ENCODE data around the gene DYNC2H1. TPM values are rescaled to one million over a fixed set of nuclear protein-coding genes. Genes with fewer than 3 reads are reported as not detected.

The DYNC2H1 gene
- total and polyA plus RNA-seq, 2 donors (not counting 1 experiment from before 2014, with no cell fraction given): 20.1 to 65.9 TPM

DNA sequence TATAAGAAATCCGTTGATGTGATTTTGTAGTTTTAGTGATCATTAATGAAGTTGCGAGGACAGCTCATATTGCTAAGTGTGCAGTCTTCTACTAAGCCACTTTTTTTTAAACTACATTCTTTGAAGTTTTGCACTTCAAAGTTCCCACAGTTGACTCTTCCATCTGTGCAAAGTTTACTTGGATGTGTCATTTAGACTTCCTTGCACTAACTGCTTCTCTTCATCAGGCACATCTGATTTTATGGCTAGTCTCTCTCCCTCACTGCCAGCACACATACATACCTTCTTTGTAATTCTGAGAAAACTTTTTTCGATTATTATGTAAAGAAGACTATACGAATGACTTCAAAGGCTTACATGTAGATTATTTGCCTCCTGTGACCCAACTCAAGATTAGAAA, 250.0 kb downstream of the DYNC2H1 start:
- H3K4me2 ChIP-seq (ENCODE audit: extremely low read depth, insufficient read depth, low read length): no peak overlapping the region
- DNase-seq (ENCODE audit: low read depth in 2 of 2): peak in 1 of 2 donors; percentile 66
- H3K27me3 ChIP-seq (ENCODE audit: control insufficient read depth, insufficient read depth, low read length): no peaks in the 10 kb centered on the region
- no peaks in the 10 kb centered on the region for H3K36me3 ChIP-seq (ENCODE audit: control insufficient read depth, insufficient read depth, low read length)
- no peak overlapping the region for H3K9ac ChIP-seq (ENCODE audit: insufficient read depth, low read length)
- H3K4me3 ChIP-seq (replicated peaks in 1 of 4; ENCODE audit: control extremely low read depth in 1 of 4, insufficient read depth in 1 of 4, low read depth in 3 of 4, low read length in 4 of 4): no peak overlapping the region
- no peaks in the 10 kb centered on the region for H3K9me3 ChIP-seq (ENCODE audit: control insufficient read depth, insufficient read depth, low read depth, low read length)
- no peak for TF ChIP-seq EZH2 (IDR thresholded peaks at IDR 0.05; ENCODE audit: low read length, missing control alignments)
- TF ChIP-seq, protein P1, sequence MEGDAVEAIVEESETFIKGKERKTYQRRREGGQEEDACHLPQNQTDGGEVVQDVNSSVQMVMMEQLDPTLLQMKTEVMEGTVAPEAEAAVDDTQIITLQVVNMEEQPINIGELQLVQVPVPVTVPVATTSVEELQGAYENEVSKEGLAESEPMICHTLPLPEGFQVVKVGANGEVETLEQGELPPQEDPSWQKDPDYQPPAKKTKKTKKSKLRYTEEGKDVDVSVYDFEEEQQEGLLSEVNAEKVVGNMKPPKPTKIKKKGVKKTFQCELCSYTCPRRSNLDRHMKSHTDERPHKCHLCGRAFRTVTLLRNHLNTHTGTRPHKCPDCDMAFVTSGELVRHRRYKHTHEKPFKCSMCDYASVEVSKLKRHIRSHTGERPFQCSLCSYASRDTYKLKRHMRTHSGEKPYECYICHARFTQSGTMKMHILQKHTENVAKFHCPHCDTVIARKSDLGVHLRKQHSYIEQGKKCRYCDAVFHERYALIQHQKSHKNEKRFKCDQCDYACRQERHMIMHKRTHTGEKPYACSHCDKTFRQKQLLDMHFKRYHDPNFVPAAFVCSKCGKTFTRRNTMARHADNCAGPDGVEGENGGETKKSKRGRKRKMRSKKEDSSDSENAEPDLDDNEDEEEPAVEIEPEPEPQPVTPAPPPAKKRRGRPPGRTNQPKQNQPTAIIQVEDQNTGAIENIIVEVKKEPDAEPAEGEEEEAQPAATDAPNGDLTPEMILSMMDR (conservative IDR thresholded peaks at IDR 0.05 in 1 of 2, IDR thresholded peaks at IDR 0.05 in 1 of 2; ENCODE audit: low read depth in 1 of 2, low read length in 2 of 2): no peak
- H4K20me1 ChIP-seq (ENCODE audit: control insufficient read depth, extremely low read depth, insufficient read depth, low read length): no peaks in the 10 kb centered on the region
- H2AFZ ChIP-seq (ENCODE audit: low read length): no peak overlapping the region
- no peak overlapping the region for H3K27ac ChIP-seq (ENCODE audit: insufficient read depth, low read length)
- H3K4me1 ChIP-seq (ENCODE audit: control insufficient read depth, extremely low read depth, insufficient read depth, low read length): no peaks in the 10 kb centered on the region
- H3K79me2 ChIP-seq (ENCODE audit: control insufficient read depth, insufficient read depth, low read length): no peaks in the 10 kb centered on the region

DNA sequence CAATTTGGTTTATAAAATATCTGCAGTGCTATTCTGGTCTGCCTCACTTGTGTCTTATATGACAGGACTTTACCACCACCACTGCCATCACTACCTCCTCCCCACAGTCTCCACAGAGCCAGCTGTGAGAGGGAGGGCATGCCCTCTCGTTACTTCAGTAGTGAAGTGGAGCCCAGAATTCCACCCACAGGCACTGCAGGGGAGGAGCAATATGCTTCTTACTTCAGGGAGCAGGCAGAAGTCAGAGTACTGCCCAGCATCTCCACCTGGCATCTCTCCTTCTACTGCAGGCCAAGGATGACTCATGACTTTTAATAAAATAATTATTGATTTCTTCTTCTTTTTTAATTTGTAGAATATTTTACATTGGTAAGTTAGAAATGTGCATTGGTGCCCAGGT, 255.5 kb downstream of the DYNC2H1 start:
- H3K79me2 ChIP-seq (ENCODE audit: control insufficient read depth, insufficient read depth, low read length): no peaks in the 10 kb centered on the region
- H3K4me3 ChIP-seq (replicated peaks in 1 of 4; ENCODE audit: control extremely low read depth in 1 of 4, insufficient read depth in 1 of 4, low read depth in 3 of 4, low read length in 4 of 4): no peak overlapping the region
- H3K27ac ChIP-seq (ENCODE audit: insufficient read depth, low read length): no peak overlapping the region
- H4K20me1 ChIP-seq (ENCODE audit: control insufficient read depth, extremely low read depth, insufficient read depth, low read length): no peaks in the 10 kb centered on the region
- no peaks in the 10 kb centered on the region for H3K4me1 ChIP-seq (ENCODE audit: control insufficient read depth, extremely low read depth, insufficient read depth, low read length)
- H2AFZ ChIP-seq (ENCODE audit: low read length): no peak overlapping the region
- no peaks in the 10 kb centered on the region for H3K9me3 ChIP-seq (ENCODE audit: control insufficient read depth, insufficient read depth, low read depth, low read length)
- H3K9ac ChIP-seq (ENCODE audit: insufficient read depth, low read length): no peak overlapping the region
- peak in 1 of 2 donors; percentile 34 for DNase-seq (ENCODE audit: low read depth in 2 of 2)
- H3K27me3 ChIP-seq (ENCODE audit: control insufficient read depth, insufficient read depth, low read length): no peaks in the 10 kb centered on the region
- no peak overlapping the region for H3K4me2 ChIP-seq (ENCODE audit: extremely low read depth, insufficient read depth, low read length)
- TF ChIP-seq, protein P1 (conservative IDR thresholded peaks at IDR 0.05 in 1 of 2, IDR thresholded peaks at IDR 0.05 in 1 of 2; ENCODE audit: low read depth in 1 of 2, low read length in 2 of 2): no peak
- H3K36me3 ChIP-seq (ENCODE audit: control insufficient read depth, insufficient read depth, low read length): no peaks in the 10 kb centered on the region

DNA sequence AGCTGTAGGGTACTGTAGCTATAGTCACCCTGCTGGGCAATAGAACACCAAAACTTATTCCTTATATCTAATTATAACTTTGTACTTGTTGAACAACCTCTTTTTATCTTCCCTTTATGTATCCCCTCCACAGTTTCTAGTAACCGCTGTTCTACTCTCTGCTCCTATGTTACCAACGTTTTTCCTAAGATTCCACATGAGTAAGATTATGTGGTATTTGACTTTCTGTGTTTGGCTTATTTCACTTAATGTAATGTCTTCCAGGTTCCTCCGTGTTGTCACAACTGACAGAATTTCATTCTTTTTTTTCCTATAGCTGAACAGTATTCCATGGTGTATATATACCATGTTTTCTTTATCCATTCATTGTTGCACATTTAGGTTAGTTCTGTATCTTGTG, 258.4 kb downstream of the DYNC2H1 start:
- H3K27ac ChIP-seq (ENCODE audit: insufficient read depth, low read length): no peak overlapping the region
- no peak overlapping the region for H3K4me2 ChIP-seq (ENCODE audit: extremely low read depth, insufficient read depth, low read length)
- no peaks in the 10 kb centered on the region for H4K20me1 ChIP-seq (ENCODE audit: control insufficient read depth, extremely low read depth, insufficient read depth, low read length)
- TF ChIP-seq, protein P1 (conservative IDR thresholded peaks at IDR 0.05 in 1 of 2, IDR thresholded peaks at IDR 0.05 in 1 of 2; ENCODE audit: low read depth in 1 of 2, low read length in 2 of 2): no peak
- TF ChIP-seq EZH2 (IDR thresholded peaks at IDR 0.05; ENCODE audit: low read length, missing control alignments): no peak
- H3K9me3 ChIP-seq (ENCODE audit: control insufficient read depth, insufficient read depth, low read depth, low read length): no peaks in the 10 kb centered on the region
- no peak overlapping the region for H2AFZ ChIP-seq (ENCODE audit: low read length)
- no peaks in the 10 kb centered on the region for H3K4me1 ChIP-seq (ENCODE audit: control insufficient read depth, extremely low read depth, insufficient read depth, low read length)
- no peaks in the 10 kb centered on the region for H3K79me2 ChIP-seq (ENCODE audit: control insufficient read depth, insufficient read depth, low read length)
- peak in 1 of 2 donors; percentile 49 for DNase-seq (ENCODE audit: low read depth in 2 of 2)
- no peak overlapping the region for H3K9ac ChIP-seq (ENCODE audit: insufficient read depth, low read length)
- no peak overlapping the region for H3K4me3 ChIP-seq (replicated peaks in 1 of 4; ENCODE audit: control extremely low read depth in 1 of 4, insufficient read depth in 1 of 4, low read depth in 3 of 4, low read length in 4 of 4)
- H3K27me3 ChIP-seq (ENCODE audit: control insufficient read depth, insufficient read depth, low read length): no peaks in the 10 kb centered on the region
- no peaks in the 10 kb centered on the region for H3K36me3 ChIP-seq (ENCODE audit: control insufficient read depth, insufficient read depth, low read length)

Measured in fibroblast of lung (primary cell).